ENCODE results near the gene MMS19. TPM values are rescaled to one million over a fixed set of nuclear protein-coding genes. Genes with fewer than 3 reads are reported as not detected.
A peak's percentile ranks its signal among the peaks of the same experiment; 100 is the strongest.

MMS19 gene
- total RNA-seq, 3 donors from 2014 or later: 45.7 to 48.5 (median 47.0) TPM

DNA sequence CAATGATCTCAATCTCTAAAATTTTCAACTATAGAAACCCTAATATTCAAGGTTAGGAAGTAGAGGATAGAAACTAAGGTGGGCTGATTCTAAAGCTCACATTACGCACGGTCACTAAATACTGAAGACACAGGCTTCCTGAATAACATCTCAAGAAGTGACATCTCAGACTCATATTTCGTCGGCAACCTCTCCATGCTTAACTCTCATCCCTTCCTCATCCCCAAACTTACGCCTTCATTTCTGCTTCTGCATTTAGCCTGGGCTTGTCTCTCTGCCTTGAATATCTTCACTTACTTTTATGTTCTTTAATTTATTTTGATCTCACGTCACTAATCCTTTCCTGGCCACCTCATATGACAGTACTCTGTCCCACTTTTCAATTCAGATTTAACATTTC lies 63.0 kb downstream of the MMS19 start:
- no peak for ATAC-seq
- Histone ChIP-seq H3K4me1 (ENCODE audit: low read depth) (no peaks in the 10 kb centered on the region), H3K36me3 (ENCODE audit: low read depth) (peaks cover 14% of the 10 kb centered on the region), H3K4me3 (no peak overlapping the region), H3K9me3 (no peaks in the 10 kb centered on the region)
- no peak for DNase-seq
- intact Hi-C loops (cut with DNase I, micrococcal nuclease): no loop called here
- TF ChIP-seq, protein P1, sequence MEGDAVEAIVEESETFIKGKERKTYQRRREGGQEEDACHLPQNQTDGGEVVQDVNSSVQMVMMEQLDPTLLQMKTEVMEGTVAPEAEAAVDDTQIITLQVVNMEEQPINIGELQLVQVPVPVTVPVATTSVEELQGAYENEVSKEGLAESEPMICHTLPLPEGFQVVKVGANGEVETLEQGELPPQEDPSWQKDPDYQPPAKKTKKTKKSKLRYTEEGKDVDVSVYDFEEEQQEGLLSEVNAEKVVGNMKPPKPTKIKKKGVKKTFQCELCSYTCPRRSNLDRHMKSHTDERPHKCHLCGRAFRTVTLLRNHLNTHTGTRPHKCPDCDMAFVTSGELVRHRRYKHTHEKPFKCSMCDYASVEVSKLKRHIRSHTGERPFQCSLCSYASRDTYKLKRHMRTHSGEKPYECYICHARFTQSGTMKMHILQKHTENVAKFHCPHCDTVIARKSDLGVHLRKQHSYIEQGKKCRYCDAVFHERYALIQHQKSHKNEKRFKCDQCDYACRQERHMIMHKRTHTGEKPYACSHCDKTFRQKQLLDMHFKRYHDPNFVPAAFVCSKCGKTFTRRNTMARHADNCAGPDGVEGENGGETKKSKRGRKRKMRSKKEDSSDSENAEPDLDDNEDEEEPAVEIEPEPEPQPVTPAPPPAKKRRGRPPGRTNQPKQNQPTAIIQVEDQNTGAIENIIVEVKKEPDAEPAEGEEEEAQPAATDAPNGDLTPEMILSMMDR (IDR thresholded peaks at IDR 0.05): no peak

DNA sequence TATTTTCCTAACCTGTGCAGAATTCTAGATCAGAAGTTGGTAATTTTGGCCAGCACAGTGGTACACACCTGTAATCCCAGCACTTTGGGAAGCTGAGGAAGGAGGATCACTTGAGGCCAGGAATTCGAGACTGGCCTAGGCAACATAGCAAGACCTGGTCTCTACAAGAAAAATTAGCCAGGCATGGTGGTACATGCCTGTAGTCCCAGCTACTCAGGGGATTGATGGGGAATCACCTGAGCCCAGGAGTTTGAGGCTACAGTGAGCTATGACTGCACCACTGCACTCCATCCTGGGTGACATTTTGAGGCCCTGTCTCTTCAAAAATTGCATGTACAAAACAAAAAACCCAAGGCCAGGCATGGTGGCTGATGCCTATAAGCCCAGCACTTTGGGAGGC lies 63.7 kb downstream of the MMS19 start:
- DNase-seq (no peak), ATAC-seq (no peak)
- Histone ChIP-seq H3K4me3 (no peak overlapping the region), H3K36me3 (ENCODE audit: low read depth) (peaks cover 14% of the 10 kb centered on the region), H3K4me1 (ENCODE audit: low read depth) (no peaks in the 10 kb centered on the region), H3K9me3 (no peaks in the 10 kb centered on the region)
- TF ChIP-seq, protein P1 (IDR thresholded peaks at IDR 0.05): no peak
- intact Hi-C loops (cut with DNase I, micrococcal nuclease): no loop called here

DNA sequence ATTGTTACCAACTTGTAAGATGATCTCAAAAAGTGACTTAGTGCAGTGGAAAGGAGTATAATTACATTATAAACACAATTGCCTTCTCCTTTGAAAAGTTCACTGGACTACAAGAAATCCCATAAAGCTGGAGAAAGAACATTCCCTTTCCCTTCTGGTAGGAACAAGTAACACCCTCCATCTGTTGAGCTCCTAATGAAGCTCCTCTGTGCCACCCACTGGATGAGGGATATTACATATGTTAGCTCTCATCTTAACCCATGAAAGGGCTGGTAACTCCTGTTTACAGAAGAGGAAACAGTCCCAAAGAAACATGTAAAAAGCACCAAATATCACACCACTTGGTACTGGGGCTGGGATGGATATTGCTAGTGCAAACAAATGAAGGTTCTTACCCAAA lies 64.2 kb downstream of the MMS19 start:
- TF ChIP-seq, protein P1 (IDR thresholded peaks at IDR 0.05): no peak
- no peaks in the 10 kb centered on the region for H3K9me3 ChIP-seq
- DNase-seq: no peak
- H3K36me3 ChIP-seq (ENCODE audit: low read depth): peaks cover 14% of the 10 kb centered on the region
- H3K4me3 ChIP-seq: no peak overlapping the region
- ATAC-seq: peak; percentile 31
- no peaks in the 10 kb centered on the region for H3K4me1 ChIP-seq (ENCODE audit: low read depth)
- intact Hi-C loops (cut with DNase I, micrococcal nuclease): no loop called here

DNA sequence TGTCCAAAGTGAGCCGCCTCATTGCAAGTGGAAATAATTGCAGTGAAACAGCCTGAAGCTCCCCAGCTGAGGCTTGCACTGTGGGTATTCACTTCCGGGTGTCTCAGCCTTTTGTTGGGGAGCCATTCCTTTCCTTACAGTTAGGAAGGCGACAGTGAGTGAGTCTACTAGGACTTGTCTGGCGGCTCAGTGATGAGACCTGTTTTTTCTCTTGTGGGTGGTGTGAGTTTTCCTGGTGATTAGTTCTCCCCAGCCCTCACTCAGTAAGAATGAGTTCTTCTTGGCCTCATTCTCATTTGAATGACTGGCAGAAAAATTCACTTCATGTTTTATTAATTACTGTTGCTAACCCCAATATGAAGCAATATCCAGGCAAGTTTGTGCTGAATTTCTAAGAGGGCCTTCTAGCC lies 69.6 kb downstream of the MMS19 start:
- peaks cover 25% of the 10 kb centered on the region for H3K4me1 ChIP-seq (ENCODE audit: low read depth)
- H3K9me3 ChIP-seq: no peaks in the 10 kb centered on the region
- H3K36me3 ChIP-seq (ENCODE audit: low read depth): no peaks in the 10 kb centered on the region
- TF ChIP-seq, protein P1 (IDR thresholded peaks at IDR 0.05): no peak
- no peak overlapping the region for H3K4me3 ChIP-seq
- intact Hi-C loops (cut with DNase I, micrococcal nuclease): no loop called here
- DNase-seq (no peak), ATAC-seq (no peak)

DNA sequence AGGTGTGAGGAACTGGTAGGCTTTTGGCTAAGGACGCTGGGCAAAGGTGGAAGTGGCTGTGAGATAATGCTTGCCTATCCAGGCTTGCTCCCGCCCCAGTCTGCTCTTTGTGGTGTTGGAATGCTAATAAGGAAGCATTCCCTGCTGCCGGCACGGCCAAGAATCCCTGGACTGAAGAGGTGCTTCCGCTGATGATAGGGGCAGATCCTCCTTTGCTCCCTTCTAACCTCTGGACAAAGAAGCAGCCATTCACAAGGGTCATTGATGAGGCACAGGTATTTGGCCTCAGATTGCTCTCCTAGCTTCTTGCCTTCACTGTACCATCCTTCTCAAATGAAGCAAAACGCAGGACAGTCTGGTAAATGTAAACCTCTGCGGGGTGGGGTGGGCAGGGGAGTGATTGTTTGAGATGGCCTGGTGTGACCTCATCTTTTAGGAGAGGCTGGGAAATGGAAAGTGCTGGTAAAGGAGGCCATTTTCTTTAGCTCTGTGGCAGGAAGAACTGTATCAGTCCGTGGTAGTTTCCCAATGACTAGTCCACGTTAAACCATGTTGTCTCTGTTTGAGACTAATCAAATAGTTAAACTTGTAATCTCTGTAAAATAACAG lies 70.5 kb downstream of the MMS19 start:
- intact Hi-C loops (cut with DNase I, micrococcal nuclease): no loop called here
- Histone ChIP-seq H3K4me3 (no peak overlapping the region), H3K36me3 (ENCODE audit: low read depth) (no peaks in the 10 kb centered on the region), H3K4me1 (ENCODE audit: low read depth) (peaks cover 25% of the 10 kb centered on the region), H3K9me3 (no peaks in the 10 kb centered on the region)
- ATAC-seq (peak; percentile 73), DNase-seq (peak; percentile 79 to 86 (median 81))
- TF ChIP-seq, protein P1 (IDR thresholded peaks at IDR 0.05): no peak

Measured in mucosa of descending colon (tissue), 3 donors.